ENCODE measurements around the gene GLT6D1. TPM values are rescaled to one million over a fixed set of nuclear protein-coding genes. Genes with fewer than 3 reads are reported as not detected.

Gene GLT6D1
- total RNA-seq, 4 donors from 2014 or later = not detected

DNA sequence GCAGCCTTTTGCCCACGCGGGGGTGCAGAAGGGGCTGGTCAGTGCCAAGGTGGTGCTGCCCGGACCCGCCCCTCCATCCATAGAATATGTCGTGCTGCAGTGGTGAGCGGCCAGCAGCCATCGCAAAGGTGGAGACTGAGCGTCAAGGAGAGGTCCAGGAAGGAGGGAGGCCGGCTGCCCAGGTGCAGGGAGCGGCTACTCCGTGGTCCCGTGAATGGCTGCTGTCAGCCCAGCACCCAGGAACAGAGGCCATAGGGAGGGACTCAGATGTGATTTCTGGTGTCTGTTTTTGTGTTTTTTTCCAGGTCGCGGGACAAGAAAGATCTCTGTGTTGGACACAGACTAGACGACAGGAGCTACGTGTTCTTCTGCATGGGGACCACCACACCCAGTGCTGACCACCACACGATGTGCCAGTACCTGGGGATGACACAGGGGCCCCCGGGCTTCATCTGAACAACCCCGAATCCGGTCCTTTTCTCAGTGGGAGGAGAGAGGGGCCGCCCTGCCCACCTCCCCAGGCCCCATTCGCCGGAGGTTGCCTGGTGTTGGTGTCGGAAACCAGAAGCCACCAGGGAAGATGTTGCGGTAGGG, 48.8 kb downstream of the GLT6D1 start:
- TF ChIP-seq POLR2AphosphoS5 (IDR thresholded peaks at IDR 0.05) (no peak), CTCF (IDR thresholded peaks at IDR 0.05) (no peak), EP300 (IDR thresholded peaks at IDR 0.05; ENCODE audit: low read depth) (no peak), POLR2A (IDR thresholded peaks at IDR 0.05) (no peak)
- Histone ChIP-seq H3K4me1 (no peaks in the 10 kb centered on the region), H3K4me3 (no peak overlapping the region), H3K36me3 (no peaks in the 10 kb centered on the region), H3K27me3 (peaks cover 6% of the 10 kb centered on the region), H3K27ac (no peak overlapping the region), H3K9me3 (no peaks in the 10 kb centered on the region)
- 82% methylated on average over 25 of the region's 25 CpGs; no CpG with 5 or more reads in 1 of the 2 donors for WGBS, 2 donors (ENCODE audit: low coverage in 1 of 2)
- intact Hi-C loops (cut with DNase I; ENCODE audit: low total_unique reads) = no loop called here
- in situ Hi-C loops (cut with MboI; ENCODE audit: low pct_ligation_motif_present in 1 of 4, low pct_unique_long_range_greater_than_20kb in 1 of 4, low sequenced_read_pairs in 3 of 4) = no loop called here
- DNase-seq = no peak

- Histone ChIP-seq H3K36me3 (no peaks in the 10 kb centered on the region), H3K4me3 (no peak overlapping the region), H3K4me1 (no peaks in the 10 kb centered on the region), H3K27ac (no peak overlapping the region), H3K27me3 (peaks cover 6% of the 10 kb centered on the region), H3K9me3 (no peaks in the 10 kb centered on the region)
- WGBS, 2 donors (ENCODE audit: low coverage in 1 of 2) = 57 to 65% methylated on average over 4 to 15 of the region's 15 CpGs
- in situ Hi-C loops (cut with MboI; ENCODE audit: low pct_ligation_motif_present in 1 of 4, low pct_unique_long_range_greater_than_20kb in 1 of 4, low sequenced_read_pairs in 3 of 4) = no loop called here
- no peak for DNase-seq
- TF ChIP-seq EP300 (IDR thresholded peaks at IDR 0.05; ENCODE audit: low read depth) (no peak), CTCF (IDR thresholded peaks at IDR 0.05) (no peak), POLR2A (IDR thresholded peaks at IDR 0.05) (no peak), POLR2AphosphoS5 (IDR thresholded peaks at IDR 0.05) (no peak)
- intact Hi-C loops (cut with DNase I; ENCODE audit: low total_unique reads) = no loop called here
These were observed 49.5 kb downstream of the GLT6D1 start for GRCh38 chr9:135589596-135590485.

DNA sequence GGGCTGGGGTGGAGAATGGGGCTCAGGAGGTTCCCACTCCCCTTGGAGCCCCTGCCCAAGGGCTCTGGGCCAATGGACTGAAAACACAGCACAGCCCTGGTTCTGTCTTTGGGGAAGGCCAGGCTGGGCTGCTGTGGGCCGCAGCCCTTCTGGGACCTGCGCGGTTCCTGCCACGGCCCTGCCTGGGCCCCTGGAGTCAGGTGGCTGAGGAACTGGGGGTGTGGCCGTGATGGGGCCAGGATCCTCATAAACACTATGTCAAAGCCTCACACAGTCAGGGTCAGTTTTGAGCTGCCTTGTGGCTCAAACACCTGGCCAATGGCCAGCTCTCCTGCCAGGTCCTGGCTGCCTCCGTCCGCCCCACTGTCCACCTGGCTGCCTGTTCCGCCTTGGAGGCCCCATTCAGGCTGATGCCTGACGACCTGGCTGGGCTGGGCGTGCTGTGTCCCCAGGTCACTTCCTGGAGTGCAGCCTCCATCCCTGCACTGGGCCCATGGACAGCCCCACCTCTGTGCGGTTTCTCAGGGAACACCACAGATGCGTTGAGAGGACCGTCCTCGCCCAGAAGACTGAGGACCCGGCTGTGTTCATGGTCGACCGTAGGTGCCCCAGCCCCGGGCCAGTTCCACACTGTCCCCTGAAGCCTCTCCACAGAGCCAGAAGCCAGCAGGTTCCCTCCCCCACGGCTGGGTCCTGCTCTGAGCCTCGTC, 50.3 kb downstream of the GLT6D1 start:
- Histone ChIP-seq H3K27ac (no peak overlapping the region), H3K36me3 (no peaks in the 10 kb centered on the region), H3K4me3 (no peak overlapping the region), H3K27me3 (peaks cover 6% of the 10 kb centered on the region), H3K9me3 (no peaks in the 10 kb centered on the region), H3K4me1 (no peaks in the 10 kb centered on the region)
- intact Hi-C loops (cut with DNase I; ENCODE audit: low total_unique reads) = no loop called here
- WGBS, 2 donors (ENCODE audit: low coverage in 1 of 2) = 76% methylated on average over 13 of the region's 20 CpGs; no CpG with 5 or more reads in 1 of the 2 donors
- no peak for DNase-seq
- TF ChIP-seq CTCF (IDR thresholded peaks at IDR 0.05) = no peak
- no peak for TF ChIP-seq EP300 (IDR thresholded peaks at IDR 0.05; ENCODE audit: low read depth)
- no peak for TF ChIP-seq POLR2AphosphoS5 (IDR thresholded peaks at IDR 0.05)
- no peak for TF ChIP-seq POLR2A (IDR thresholded peaks at IDR 0.05)
- in situ Hi-C loops (cut with MboI; ENCODE audit: low pct_ligation_motif_present in 1 of 4, low pct_unique_long_range_greater_than_20kb in 1 of 4, low sequenced_read_pairs in 3 of 4) = no loop called here

DNA sequence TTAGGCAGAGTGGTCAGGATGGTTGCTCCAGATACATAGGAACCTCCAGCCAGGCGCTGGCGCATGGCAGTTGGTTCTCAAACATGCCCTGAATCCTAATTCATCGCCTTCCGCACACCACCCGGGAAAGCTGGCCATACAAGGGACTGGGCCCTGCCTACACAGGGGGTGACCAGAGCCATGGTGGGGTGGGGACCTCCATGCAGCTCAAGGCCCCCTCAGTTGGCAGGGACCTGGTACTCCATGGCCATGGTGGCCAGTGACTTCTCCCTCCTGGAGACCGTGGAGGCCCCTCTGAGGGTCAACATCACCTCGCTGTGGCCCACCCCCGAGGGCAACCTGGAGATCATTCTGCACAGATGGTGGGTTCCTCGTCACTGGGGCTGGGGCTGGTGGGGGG, 51.0 kb downstream of the GLT6D1 start:
- in situ Hi-C loops (cut with MboI; ENCODE audit: low pct_ligation_motif_present in 1 of 4, low pct_unique_long_range_greater_than_20kb in 1 of 4, low sequenced_read_pairs in 3 of 4) = no loop called here
- 86% methylated on average over 4 of the region's 9 CpGs; no CpG with 5 or more reads in 1 of the 2 donors for WGBS, 2 donors (ENCODE audit: low coverage in 1 of 2)
- intact Hi-C loops (cut with DNase I; ENCODE audit: low total_unique reads) = no loop called here
- peaks cover 6% of the 10 kb centered on the region for H3K27me3 ChIP-seq
- H3K9me3 ChIP-seq = no peaks in the 10 kb centered on the region
- DNase-seq = no peak
- H3K4me3 ChIP-seq = no peak overlapping the region
- H3K27ac ChIP-seq = no peak overlapping the region
- TF ChIP-seq POLR2A (IDR thresholded peaks at IDR 0.05) (no peak), EP300 (IDR thresholded peaks at IDR 0.05; ENCODE audit: low read depth) (no peak), CTCF (IDR thresholded peaks at IDR 0.05) (no peak), POLR2AphosphoS5 (IDR thresholded peaks at IDR 0.05) (no peak)
- H3K36me3 ChIP-seq = no peaks in the 10 kb centered on the region
- H3K4me1 ChIP-seq = no peaks in the 10 kb centered on the region

Data from transverse colon (tissue), 4 donors.